GM18907 (cell line): ENCODE measurements around the gene MED13L.
"Not testable (repeated sequence)": the region's sequence is repeated elsewhere in the genome, so short reads cannot be mapped to it uniquely, and the experiment has no call there.

Experiments
- ATAC-seq: cut with Tn5 transposase; IDR thresholded peaks from one replicate; pipeline ENCODE4 v1.9.1; 2021; ENCODE audit warnings: mild to moderate bottlenecking, moderate library complexity; ENCODE audit not compliant: unreplicated experiment

The MED13L gene

GRCh38 chr12:115983226-115983798 lies 294.2 kb downstream of the MED13L start:
- no peak for ATAC-seq

GRCh38 chr12:115980339-115980738 lies 297.2 kb downstream of the MED13L start:
- no peak for ATAC-seq

GRCh38 chr12:115979851-115980250 lies 297.6 kb downstream of the MED13L start:
- no peak for ATAC-seq

- ATAC-seq: no peak
Measured at GRCh38 chr12:115979351-115979750, 298.1 kb downstream of the MED13L start.

GRCh38 chr12:115976829-115977228 lies 300.7 kb downstream of the MED13L start:
- not testable (repeated sequence) for ATAC-seq

GRCh38 chr12:115975411-115975810 lies 302.1 kb downstream of the MED13L start:
- ATAC-seq: no peak

GRCh38 chr12:115973968-115974724 lies 303.3 kb downstream of the MED13L start:
- no peak for ATAC-seq

- no peak for ATAC-seq
Measured at GRCh38 chr12:115973066-115973465, 304.4 kb downstream of the MED13L start.

GRCh38 chr12:115972241-115972640 lies 305.3 kb downstream of the MED13L start:
- ATAC-seq: no peak

GRCh38 chr12:115968211-115968610 lies 309.3 kb downstream of the MED13L start:
- no peak for ATAC-seq

- ATAC-seq: no peak
Measured at GRCh38 chr12:115966376-115966775, 311.1 kb downstream of the MED13L start.

- ATAC-seq: no peak
Measured at GRCh38 chr12:115964626-115965025, 312.9 kb downstream of the MED13L start.

- no peak for ATAC-seq
Measured at GRCh38 chr12:115964214-115964613, 313.3 kb downstream of the MED13L start.

- no peak for ATAC-seq
Measured at GRCh38 chr12:115962216-115962615, 315.3 kb downstream of the MED13L start.

- ATAC-seq: no peak
Measured at GRCh38 chr12:115960868-115961802, 316.4 kb downstream of the MED13L start.

- no peak for ATAC-seq
Measured at GRCh38 chr12:115957686-115958290, 319.7 kb downstream of the MED13L start.

GRCh38 chr12:115956659-115957058 lies 320.8 kb downstream of the MED13L start:
- no peak for ATAC-seq

- ATAC-seq: no peak
Measured at GRCh38 chr12:115956236-115956635, 321.3 kb downstream of the MED13L start.

GRCh38 chr12:115953450-115953849 lies 324.0 kb downstream of the MED13L start:
- no peak for ATAC-seq

GRCh38 chr12:115953031-115953430 lies 324.5 kb downstream of the MED13L start:
- ATAC-seq: no peak

- ATAC-seq: no peak
Measured at GRCh38 chr12:115950959-115951358, 326.5 kb downstream of the MED13L start.
